Activated naive CD4-positive, alpha-beta T cell treated with Interleukin-2 at 50 U/mL for 16 hours (primary cell): ENCODE measurements around the gene ITM2C.

Experiments used
- DNase-seq: peaks from one replicate; pipeline ENCODE4 v3.0.0-alpha.2; 2020

Gene ITM2C, protein sequence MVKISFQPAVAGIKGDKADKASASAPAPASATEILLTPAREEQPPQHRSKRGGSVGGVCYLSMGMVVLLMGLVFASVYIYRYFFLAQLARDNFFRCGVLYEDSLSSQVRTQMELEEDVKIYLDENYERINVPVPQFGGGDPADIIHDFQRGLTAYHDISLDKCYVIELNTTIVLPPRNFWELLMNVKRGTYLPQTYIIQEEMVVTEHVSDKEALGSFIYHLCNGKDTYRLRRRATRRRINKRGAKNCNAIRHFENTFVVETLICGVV

GRCh38 chr2:230864605-230865306 lies at the start of gene ITM2C:
TSS of gene ITM2C (plus strand) at chr2:230864942. CDS start at chr2:230865026, 84 bp downstream.
- peak; percentile 76 for DNase-seq

GRCh38 chr2:230815088-230815487 lies 49.7 kb upstream of the ITM2C start:
- no peak for DNase-seq

DNA sequence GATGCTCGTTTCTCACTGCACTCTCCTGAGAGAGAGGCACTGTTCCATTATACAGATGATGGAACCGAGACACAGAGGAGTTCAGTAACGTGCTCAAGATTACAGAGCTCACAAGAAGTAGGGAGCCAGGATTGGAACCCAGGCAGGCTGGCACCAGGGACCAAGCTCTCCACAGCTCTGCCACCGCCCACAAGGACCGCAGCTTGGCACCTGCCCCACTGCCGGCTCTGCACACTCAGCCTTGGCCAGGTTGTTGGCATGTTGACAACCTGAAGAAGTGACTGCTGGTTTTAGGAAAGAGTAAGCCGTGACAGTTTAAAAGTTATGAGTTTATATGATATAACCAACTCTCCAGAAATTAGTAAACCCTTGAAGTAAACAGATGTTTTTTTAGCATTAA lies 48.0 kb upstream of the ITM2C start:
- DNase-seq: no peak

- no peak for DNase-seq
Measured at GRCh38 chr2:230819433-230819832, 45.3 kb upstream of the ITM2C start.

DNA sequence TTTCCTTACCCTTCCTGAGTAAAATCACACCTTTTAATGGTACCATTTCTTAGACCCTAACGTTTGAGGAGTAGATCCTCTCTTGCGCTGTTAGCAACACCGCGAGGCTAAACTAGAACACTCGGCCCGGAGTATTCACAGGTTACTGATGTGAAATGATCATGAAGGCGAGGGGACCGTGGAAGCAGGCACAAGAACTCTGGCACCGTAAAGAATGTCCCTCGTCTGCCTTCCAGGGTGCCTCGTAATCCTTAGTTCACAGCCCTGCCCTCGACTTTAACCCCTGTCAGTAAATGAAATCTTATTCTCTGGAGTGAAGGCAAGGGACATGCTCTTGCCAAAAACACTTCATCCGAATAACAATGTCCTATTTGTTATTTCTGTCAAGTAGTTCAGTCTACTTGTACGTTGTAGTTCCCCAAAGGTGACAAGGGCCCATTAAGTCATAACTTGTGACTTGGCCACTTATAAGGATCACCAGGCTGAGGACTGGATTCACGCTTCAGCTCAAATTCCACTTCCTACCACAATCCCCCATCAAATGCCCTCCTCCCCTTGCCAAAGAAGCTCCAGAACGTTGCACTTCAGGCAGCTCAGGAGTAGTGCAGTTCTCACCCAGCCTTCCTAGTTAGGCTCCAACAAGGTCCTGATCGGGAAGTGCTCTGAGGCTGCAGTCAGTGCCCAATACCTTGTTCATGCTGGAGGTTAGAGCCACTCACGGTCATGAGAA lies 43.3 kb upstream of the ITM2C start:
- DNase-seq: no peak

- no peak for DNase-seq
Measured at GRCh38 chr2:230821991-230822520, 42.7 kb upstream of the ITM2C start.

DNA sequence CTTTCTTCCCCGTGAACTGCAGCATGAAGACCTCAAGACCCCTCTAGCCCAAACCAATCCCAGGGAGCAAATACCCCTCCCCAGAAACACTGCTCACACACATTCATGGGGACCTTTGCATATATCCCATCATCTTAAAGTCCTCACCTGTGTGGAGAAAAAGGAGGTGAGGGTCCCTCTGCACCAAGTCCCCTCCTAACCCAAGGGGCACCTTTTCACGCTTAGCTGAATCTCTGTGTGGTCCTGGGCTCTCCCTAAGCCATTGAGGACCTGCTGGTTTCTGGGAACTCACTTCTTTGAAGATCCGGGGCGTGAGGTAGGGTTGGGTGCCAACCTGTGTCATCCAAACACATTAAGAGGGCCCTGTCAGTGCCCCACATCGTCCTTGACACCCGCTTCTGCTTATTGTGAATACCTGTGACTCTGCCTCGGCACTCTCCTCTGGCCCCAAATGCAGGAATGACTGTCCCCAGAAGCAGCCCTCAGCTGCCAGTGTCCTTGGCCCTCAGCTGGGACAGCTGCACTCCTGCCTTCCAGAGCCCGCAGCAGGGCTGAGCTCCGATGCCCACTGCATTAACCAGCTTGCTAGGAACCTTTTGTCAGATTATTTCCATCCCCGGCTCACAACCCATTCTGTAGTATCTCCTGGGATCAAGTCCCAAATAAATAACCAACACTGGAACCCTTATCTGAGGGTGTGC lies 41.3 kb upstream of the ITM2C start:
- DNase-seq: no peak

GRCh38 chr2:230824406-230824978 lies 40.2 kb upstream of the ITM2C start:
- DNase-seq: peak; percentile 44

DNA sequence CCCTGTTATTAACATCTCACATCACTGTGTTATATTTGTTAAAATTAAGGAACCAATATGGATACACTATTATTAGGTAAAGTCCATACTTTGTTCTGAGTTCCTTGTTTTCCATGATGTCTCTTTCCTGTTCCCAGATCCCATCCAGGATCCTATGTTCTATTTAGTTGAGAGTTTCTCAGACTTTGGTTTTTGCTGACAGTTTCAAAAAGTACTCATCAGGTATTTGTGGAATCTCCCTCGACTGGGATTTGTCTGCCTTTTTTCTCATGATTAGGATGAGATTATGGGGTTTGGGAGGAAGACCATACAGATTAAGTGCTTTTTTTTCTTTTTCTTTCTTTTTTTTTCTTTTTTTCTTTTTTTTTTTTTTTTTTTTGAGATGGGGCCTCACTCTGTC lies 39.4 kb upstream of the ITM2C start:
- DNase-seq: no peak

- no peak for DNase-seq
Measured at GRCh38 chr2:230827774-230828271, 36.9 kb upstream of the ITM2C start.

DNA sequence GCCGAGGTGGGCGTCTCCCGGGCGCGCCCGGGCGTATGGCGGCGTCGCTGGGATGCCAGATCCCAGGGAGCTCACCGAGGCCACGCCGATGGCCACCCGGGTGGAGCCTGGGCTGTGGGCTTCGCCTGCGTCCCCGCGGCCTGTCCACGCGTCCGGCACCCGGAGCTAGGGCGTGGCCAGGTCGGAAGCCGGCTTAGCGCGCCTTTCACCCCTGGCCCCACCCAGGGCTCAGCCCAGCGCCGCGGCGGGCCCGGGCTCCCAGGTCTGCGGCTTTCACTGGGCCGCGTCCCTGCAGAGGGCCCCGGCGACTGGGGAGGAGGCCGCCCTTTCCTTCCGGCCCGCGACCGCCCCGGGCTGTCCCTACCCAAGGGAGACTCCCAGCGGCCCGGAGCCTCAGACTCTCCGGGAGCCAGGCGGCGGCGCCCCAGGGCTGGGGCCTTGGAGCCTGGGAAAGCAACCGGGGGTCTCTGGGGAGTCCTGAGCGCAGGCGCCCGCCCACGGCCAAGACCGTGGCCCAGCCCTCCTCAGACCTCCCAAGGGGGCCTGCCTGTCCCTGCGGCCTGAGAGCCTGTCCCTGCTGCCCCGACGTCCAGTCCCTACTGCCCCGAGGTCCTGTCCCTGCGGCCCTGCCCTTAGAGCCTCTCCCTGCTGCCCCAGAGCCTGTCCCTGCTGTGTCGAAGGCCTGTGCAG lies 36.3 kb upstream of the ITM2C start:
- no peak for DNase-seq

GRCh38 chr2:230829293-230829692 lies 35.4 kb upstream of the ITM2C start:
- no peak for DNase-seq

- no peak for DNase-seq
Measured at GRCh38 chr2:230829959-230830358, 34.8 kb upstream of the ITM2C start.

- no peak for DNase-seq
Measured at GRCh38 chr2:230830428-230830827, 34.3 kb upstream of the ITM2C start.

DNA sequence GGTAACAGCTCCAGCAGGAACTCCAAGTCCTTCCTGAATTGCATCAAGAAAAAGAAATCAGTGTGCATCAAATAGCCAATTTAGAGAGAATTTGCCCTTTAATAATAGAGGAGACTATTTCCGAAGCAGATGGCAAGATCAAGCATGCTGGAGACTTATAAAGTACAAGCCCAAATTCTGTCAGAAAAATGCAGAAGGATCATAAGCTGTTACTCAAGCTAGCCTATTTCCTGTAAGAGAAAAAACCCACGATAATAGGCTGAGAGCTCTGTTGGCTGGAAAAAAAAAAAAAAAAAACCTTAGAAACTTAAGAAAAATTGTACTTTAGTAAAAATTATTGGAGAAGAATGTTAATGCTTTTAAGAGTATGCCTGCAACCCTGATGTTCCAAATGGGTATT lies 24.4 kb upstream of the ITM2C start:
- no peak for DNase-seq

- DNase-seq: no peak
Measured at GRCh38 chr2:230842473-230842872, 22.3 kb upstream of the ITM2C start.

- DNase-seq: no peak
Measured at GRCh38 chr2:230843132-230843531, 21.6 kb upstream of the ITM2C start.

DNA sequence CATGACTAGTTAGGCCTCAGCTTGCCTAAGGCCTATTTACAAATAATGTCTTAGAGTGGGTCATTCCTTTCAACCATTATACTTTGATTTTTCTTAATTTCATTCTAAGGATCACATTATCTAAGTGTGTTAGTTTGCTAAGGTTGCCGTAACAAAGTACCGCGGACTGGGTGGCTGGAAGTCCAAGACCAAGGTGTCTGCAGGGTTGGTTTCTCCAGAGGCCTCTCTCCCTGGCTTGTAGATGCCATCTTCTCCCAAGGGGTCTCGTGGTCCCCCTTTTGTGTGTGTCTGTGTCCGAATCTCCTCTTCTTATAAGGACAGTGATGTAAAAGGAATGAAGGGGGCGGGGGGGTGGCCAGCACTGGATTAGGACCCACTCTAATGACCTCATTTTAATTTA lies 18.4 kb upstream of the ITM2C start:
- no peak for DNase-seq

- peak; percentile 92 for DNase-seq
Measured at GRCh38 chr2:230847883-230848388, 16.8 kb upstream of the ITM2C start.

DNA sequence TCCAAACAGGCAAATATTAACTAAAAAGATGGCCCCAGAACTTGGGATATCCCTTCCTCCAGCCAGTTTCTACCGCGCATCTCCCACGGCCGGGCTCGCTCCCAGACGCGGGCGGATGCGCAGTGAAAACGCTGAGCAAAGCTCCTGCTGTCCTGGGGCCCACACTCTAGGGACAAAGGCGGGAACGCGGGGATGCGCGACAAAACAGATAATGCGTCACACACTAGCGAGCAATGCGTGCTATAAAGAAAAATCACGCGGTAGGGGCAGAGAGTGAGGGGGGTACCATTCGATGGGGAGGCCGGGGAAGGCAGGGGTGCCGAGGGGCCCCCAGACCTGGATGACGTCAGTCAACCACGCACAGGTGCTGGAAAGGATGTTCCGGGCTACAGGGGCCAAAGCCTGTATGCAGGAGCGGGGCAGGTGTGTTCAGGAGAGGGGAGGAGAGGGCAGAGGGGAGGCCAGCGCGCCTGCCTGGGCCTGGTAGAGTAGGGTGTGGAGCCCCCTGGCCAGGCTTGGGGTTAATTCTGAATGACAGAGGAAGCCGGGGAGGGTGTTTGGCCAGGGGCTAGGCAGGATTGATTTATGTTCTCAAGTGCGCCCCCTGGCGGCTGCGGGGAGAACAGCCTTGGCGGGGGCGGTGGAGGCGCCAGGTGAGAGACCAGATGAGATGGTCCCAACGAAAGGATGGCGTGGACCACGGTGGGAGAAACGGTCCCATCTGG lies 14.9 kb upstream of the ITM2C start:
- peak; percentile 78 for DNase-seq

DNA sequence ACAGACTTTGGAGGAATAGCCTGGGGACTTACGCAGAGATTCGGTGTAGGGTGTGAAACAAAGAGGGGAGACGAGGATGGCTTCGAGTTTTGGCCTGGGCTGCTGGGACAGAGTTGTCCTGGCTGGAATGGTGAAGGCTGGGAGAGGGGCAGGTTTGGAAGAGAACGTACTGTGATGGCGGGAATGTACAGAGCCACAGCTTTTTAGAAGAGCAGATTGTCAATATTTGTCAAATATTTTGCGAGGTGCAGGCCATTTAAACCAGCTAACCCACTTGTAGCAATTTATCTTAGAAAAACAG lies 14.4 kb upstream of the ITM2C start:
- DNase-seq: no peak
